ENCODE measurements around the gene FEM1C.

DNA sequence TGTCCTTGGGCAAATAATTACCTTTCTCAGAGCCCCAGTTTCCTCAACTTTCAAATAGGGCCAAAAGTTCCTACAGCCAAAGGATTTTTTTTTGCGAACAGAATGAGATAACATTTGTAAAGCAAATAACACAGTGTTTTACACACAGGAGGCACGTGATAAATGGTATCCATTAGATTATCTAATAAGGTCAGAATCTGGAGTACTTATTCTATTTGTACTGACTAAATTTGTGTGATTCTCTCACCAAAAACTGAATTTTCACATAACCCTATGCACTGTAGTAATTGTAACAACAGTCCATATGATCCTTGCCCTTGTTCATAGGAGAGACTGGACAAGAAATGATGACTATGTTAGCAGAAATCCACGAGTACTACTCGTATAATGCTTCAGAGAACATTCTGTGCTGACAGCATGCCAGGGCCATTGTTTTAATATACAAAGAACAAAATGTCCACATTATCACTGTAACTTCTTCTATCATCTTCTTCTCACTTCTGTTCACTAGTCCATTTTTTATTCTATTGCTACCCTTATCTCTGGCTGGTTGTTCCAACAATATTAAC is 13.9 kb upstream of the FEM1C start:
- TF ChIP-seq EZH2 (IDR thresholded peaks at IDR 0.05; ENCODE audit: low read length): no peak
- TF ChIP-seq, protein P1, sequence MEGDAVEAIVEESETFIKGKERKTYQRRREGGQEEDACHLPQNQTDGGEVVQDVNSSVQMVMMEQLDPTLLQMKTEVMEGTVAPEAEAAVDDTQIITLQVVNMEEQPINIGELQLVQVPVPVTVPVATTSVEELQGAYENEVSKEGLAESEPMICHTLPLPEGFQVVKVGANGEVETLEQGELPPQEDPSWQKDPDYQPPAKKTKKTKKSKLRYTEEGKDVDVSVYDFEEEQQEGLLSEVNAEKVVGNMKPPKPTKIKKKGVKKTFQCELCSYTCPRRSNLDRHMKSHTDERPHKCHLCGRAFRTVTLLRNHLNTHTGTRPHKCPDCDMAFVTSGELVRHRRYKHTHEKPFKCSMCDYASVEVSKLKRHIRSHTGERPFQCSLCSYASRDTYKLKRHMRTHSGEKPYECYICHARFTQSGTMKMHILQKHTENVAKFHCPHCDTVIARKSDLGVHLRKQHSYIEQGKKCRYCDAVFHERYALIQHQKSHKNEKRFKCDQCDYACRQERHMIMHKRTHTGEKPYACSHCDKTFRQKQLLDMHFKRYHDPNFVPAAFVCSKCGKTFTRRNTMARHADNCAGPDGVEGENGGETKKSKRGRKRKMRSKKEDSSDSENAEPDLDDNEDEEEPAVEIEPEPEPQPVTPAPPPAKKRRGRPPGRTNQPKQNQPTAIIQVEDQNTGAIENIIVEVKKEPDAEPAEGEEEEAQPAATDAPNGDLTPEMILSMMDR (optimal IDR thresholded peaks at IDR 0.05 in 1 of 3, IDR thresholded peaks at IDR 0.05 in 1 of 3, conservative IDR thresholded peaks at IDR 0.05 in 1 of 3; ENCODE audit: extremely low read depth in 1 of 3, insufficient read depth in 2 of 3, low read length in 3 of 3): no peak
